ENCODE data around the gene SEC23A.

GRCh38 chr14:39043352-39043943 is 59.6 kb downstream of the SEC23A start:
- TF ChIP-seq, protein P1, sequence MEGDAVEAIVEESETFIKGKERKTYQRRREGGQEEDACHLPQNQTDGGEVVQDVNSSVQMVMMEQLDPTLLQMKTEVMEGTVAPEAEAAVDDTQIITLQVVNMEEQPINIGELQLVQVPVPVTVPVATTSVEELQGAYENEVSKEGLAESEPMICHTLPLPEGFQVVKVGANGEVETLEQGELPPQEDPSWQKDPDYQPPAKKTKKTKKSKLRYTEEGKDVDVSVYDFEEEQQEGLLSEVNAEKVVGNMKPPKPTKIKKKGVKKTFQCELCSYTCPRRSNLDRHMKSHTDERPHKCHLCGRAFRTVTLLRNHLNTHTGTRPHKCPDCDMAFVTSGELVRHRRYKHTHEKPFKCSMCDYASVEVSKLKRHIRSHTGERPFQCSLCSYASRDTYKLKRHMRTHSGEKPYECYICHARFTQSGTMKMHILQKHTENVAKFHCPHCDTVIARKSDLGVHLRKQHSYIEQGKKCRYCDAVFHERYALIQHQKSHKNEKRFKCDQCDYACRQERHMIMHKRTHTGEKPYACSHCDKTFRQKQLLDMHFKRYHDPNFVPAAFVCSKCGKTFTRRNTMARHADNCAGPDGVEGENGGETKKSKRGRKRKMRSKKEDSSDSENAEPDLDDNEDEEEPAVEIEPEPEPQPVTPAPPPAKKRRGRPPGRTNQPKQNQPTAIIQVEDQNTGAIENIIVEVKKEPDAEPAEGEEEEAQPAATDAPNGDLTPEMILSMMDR (conservative IDR thresholded peaks at IDR 0.05; ENCODE audit: low read length): no peak
- no peak for TF ChIP-seq EZH2phosphoT487 (IDR thresholded peaks at IDR 0.05; ENCODE audit: borderline replicate concordance)
